GM18907 (cell line): ENCODE measurements around the gene ZNF654.
A peak's percentile ranks its signal among the peaks of the same experiment; 100 is the strongest.
"Not testable (repeated sequence)": the region's sequence is repeated elsewhere in the genome, so short reads cannot be mapped to it uniquely, and the experiment has no call there.

ENCODE experiments used
- ATAC-seq: cut with Tn5 transposase; IDR thresholded peaks from one replicate; pipeline ENCODE4 v1.9.1; 2021; ENCODE audit warnings: mild to moderate bottlenecking, moderate library complexity; ENCODE audit not compliant: unreplicated experiment

Gene ZNF654

GRCh38 chr3:88133711-88134263 lies 74.7 kb downstream of the ZNF654 start:
- no peak for ATAC-seq

DNA sequence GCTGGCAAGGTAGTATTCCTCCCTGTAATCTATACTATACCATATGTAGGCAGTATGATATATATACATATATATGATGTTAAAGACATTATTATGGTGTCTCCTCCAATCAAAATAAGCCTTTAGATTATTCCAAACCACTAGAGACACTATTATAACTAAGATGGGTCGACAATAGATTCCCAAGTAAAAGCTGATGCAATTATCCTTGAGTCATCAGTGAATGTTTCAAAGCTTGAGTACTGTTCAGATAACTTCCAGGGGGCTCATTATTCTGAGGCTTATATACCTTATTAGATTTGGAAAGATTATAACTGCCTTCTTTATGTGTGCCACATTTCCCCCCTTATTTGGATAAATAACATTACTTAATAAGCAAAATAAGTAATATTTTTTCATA lies 78.8 kb downstream of the ZNF654 start:
- no peak for ATAC-seq

DNA sequence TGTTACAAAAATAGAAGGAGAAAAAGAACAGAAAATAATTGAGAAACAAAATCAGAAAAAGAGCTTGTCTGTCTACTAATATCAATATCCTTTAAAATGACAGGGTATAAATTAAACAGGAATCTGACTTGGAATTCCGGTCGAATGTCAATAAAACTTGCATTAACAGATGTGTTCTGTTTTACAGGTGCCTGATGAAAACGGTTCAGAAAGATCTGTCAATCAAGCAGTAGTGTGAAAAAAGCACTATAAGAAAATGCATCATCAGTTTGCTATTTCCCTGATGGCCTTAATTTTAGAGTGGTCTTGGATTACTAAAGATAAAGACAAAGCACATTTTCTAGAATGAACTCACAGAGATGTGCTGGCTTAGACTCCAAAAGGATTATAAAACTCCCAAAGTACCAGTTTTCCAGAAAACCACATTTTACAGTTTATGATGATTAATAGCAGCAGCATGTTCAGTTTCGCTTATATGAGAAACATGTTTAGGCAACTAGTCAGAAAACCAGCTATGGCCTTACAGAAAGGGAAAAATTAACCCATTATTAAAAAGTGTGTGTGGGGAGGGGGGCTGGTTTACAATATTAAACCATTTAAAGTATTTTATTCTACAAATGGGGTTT lies 82.5 kb downstream of the ZNF654 start:
- ATAC-seq, result peak; percentile 3

DNA sequence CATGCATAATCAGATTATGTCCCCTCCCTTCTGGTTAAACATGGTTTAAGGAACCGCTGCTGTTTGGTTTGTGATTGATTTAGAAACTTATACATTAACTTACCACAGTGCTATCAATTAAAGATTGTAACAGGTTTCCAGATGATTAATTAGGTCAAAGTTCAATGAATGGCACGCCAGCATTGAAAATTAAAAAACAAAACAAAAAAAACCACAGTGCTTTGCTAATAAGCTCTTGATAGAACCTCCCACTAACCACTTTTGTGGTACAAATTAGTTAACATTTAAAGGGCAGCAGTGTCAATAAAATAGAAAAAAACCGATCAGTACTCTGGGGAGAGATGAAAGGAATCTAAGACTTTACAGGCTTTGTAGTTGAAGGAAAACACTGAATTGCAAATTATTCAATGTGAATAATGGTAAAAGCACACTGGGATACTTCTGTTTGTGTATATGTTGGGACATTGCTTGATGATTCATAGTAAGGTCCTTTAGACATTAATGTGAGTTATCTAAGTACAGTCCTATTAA lies 83.1 kb downstream of the ZNF654 start:
- peak; percentile 78 for ATAC-seq

DNA sequence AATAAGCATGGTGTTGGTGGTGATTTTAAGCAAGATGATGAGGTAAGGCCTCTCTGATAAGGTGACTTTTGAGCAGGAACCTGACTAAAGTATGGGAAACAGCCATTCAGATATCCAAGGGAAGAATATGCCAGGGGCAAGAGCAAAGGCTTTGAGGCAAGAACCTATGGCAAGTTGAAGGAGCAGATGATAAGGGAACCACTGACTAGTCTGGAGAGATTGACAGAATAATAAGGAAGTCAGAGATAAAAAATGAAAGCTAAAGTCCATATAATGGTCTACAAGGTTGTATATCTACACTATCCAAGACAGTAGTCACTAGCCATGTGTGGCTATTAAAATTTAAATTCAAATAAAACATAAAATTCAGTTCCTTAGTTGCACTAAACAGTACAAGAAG lies 88.2 kb downstream of the ZNF654 start:
- ATAC-seq, result no peak

DNA sequence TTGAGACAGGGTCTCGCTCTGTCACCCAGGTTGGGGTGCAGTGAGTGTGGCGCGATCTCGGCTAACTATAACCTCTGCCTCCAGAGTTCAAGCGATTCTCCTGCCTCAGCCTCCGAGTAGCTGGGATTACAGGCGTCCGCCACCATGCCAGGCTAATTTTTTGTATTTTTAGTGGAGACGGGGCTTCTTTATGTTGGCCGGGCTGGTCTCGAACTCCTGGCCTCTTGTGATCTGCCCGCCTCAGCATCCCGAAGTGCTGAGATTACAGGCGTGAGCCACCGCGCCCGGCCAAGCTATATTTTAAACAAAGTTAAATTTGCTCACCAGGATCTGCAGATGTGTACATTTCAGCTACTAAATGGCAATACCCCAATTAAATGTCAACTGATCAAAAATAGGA lies 89.6 kb downstream of the ZNF654 start:
- ATAC-seq, result no peak

- peak; percentile 28 for ATAC-seq
Measured at GRCh38 chr3:88149101-88149508, 90.0 kb downstream of the ZNF654 start.

GRCh38 chr3:88149509-88150362 lies 90.7 kb downstream of the ZNF654 start, which contains the start of gene C3orf38:
C3orf38 (plus strand) TSS chr3:88149959; CDS start chr3:88150053, 94 bp downstream.
- ATAC-seq, result peak; percentile 88

- ATAC-seq, result peak; percentile 32
Measured at GRCh38 chr3:88150371-88150770, 91.3 kb downstream of the ZNF654 start.

- ATAC-seq, result no peak
Measured at GRCh38 chr3:88150806-88151205, 91.8 kb downstream of the ZNF654 start.

DNA sequence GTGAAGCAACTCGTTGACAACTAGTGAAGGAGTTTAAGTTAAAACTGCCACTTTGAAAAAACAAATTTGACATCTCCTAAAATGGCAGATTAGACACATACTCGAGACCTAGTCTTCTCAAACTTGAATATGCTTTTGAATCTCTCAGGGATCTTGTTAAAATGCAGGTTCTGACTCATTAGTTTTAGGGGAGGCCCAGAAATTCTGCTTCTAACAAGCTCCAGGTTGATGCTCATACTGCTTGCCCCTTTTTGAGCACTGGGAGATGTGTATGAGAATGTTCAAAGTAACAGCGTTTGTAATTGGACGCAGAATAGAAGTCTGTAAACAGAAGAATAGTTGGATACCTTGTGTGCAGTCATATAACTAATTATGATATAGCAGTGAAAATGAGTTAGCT lies 92.3 kb downstream of the ZNF654 start:
- no peak for ATAC-seq

DNA sequence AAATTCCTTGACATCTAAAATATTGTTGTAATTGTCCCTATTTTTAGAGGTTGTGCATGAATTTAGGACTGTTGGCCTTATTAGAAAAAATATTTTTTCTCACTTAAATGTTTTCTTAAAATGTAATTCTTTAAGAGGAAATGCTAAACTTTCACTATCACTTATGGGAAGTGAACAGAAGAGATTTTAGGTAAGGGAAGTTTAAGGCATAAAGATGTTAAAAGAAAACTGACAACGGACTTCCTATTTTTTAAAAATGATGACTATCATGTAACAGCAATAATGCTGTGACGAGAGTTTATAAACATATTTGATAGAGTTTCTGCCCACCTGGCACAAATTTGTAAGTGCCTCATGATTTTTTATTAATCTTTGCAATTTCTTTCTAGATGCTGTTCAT lies 93.8 kb downstream of the ZNF654 start:
- no peak for ATAC-seq

- ATAC-seq, result no peak
Measured at GRCh38 chr3:88166419-88166971, 107.4 kb downstream of the ZNF654 start.

DNA sequence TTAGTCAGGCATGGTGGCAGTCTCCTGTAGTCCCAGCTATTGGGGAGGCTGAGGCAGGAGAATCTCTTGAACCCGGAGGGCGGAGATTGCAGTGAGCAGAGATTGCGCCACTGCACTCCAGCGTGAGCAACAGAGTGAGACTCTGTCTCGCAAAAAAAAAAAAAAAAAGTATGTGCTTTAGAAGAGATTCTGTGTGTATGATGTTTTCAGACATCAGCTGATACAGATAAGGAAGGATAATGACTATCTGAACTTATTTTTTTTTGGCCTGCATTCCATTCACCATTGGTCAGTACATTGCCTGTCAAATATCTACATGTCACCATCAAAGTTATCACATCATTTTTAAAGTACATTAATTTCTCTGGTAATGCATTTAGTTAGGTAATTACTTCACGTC lies 108.1 kb downstream of the ZNF654 start:
- ATAC-seq, result no peak

- no peak for ATAC-seq
Measured at GRCh38 chr3:88167704-88168103, 108.6 kb downstream of the ZNF654 start.

- no peak for ATAC-seq
Measured at GRCh38 chr3:88168171-88168570, 109.1 kb downstream of the ZNF654 start.

GRCh38 chr3:88180398-88180999 lies 121.4 kb downstream of the ZNF654 start:
- ATAC-seq, result peak; percentile 92

GRCh38 chr3:88182165-88182918 lies 123.3 kb downstream of the ZNF654 start:
- not testable (repeated sequence) for ATAC-seq

DNA sequence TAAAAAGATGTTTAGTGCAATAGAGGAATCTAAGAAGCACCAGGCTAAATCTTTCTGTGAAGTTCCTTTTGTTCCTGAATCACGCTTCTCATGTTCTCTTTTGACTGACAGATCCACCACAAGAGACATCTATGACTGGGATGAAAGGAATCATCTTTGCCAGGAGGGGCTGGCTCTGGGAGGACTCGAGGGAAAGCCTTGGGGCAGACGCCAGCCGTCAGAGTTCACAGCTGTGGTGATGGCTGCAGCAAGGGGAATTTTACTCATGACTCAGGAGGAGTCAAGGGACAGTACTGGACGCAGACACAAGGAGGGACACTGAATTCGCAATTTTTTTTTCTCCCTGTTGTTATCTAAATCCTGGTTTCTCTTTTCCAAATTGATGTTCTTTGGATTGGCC lies 129.4 kb downstream of the ZNF654 start:
- no peak for ATAC-seq

GRCh38 chr3:88189361-88189810 lies 130.3 kb downstream of the ZNF654 start:
- peak; percentile 97 for ATAC-seq
